ENCODE data around the gene ATP2A2.
A peak's percentile ranks its signal among the peaks of the same experiment; 100 is the strongest.

Gene ATP2A2

DNA sequence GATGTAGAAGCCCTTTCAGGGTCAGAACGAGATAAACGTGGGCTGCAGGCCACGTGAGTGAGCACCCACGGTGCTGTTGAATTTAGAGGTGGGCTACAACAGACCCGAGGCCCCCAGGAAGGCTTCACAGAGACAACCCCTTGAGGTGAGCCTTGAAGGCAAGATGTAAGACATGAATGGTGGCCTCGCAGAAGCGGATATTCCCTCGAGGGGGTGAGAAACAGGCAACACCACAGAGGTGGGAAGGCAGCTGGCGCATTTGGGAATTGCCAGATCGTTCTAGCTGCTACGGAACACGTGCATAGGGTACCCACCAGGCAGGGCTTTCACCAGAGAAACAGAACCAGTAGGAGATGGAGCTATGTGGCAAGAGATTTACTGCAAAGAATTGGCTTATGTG lies 22.6 kb upstream of the ATP2A2 start:
- no peak for DNase-seq

DNA sequence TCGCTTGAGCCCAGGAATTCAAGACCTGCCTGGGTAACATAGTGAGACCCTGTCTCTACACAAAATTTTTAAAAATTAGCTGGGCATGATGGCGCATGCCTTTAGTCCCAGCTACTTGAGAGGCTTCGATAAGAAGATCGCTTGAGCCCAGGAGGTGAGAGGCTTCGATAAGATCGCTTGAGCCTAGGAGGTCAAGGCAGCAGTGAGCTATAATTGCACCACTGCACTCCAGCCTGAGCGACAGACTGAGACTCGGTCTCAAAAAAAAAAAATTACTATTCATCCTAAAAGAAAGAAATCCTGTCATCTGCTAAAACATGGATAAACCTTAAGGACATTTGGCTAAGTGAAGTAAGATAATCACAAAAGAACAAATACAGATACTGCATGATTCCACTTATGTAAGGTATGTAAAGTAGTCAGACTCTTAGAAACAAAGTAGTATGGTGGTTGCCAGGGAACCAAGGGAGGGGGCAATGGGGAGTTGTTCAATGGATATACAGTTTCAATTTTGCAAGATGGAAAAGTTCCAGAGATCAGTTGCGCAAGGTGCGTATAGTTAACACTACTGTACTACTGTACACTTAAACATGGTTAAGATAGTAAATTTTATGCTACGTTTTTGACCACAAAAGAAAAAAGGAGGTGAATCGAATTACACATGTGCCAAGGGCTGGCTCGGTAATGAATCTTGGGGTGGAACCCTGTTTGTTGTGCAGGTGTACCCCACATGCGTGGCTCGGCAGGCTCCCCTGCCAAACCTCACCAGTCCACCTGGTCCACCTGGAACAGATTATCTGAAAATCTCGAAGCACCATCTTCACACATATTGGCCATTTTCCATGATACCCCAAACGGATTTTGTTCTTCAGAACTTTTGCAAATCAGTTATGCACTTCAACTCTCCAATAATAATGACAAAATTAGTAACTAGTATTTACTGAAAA lies 18.3 kb upstream of the ATP2A2 start:
- DNase-seq: no peak

DNA sequence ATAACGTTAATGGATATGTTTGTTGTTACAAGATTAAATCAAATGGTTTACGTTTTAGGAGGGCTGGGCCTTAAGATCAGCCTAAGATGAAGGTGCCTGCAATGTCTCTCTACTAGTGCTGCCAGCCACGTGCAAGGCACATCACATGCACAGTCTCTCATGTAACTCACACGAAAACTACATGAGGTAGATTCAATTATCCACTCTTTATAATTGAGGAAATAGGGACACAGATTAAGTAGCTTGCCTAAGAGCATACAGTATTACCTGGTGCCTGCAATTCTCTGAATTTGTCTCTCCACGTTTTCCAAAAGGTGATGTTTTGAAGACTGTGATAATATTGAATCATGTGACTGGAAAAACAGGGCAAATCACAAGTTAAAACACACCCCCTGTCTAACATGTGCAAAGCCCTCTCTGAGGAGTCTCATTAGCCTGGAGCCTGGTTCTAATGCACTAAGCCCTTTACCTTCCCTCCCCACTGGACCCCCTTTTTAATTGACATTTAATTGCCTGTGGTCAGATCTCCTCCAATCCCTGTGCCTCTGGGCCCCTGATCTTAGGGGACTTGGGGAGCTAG lies 14.6 kb upstream of the ATP2A2 start:
- DNase-seq: no peak

DNA sequence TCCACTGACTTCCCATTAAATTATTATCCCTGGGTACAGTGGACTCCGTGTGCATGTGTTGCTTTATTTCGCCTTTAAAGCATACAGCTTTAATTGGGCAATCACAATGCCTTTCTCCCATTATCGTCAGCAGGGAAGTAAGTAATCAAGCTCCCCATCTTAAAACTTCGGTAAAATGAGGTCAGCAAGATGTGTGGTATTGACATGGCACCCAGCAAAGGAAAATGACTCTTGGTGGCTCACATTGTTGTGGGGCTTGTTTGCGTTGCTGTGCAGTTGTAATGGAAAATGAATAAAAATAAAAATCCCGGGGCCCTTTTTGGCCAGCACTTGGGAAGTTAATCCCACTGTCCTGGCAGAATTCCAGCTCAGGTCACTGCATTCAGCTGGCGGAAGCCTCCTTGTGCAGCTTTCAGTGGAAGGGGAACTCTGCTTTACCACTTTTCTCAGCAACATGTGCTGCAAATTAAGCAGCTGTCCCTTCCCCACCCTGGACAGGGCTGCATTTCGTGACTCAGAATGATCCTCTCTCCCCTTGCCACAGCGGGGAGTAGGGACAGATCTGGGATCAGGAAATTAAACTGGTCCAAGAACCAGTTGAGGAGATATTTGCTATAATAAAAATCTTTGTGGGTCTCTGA lies 13.9 kb upstream of the ATP2A2 start:
- DNase-seq: peak in 2 of 58 donors; percentile 11 to 16

DNA sequence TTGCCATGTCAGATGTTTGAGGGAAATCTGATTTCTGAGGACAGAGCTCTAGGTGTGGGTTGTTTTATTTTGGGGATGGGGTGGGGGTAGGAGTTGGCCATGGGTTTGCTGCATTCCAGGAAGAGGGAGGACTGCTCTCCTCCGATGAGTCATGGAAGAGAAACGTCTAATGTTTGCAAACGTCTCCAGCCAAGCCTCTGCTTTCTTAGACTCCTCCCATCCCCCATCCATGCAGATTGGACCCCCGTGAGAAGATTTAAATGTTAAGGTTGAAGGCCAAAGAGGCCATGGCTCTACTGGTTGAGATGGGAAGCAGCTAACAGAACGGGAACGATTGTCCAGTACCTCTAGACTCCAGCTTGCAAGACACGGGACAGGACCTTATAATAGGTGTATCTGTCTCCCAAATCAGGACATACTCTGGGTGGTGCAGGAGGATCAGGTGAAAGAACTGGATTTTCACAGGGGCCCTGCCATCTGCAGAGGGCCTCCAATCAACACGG lies 11.4 kb upstream of the ATP2A2 start:
- DNase-seq: no peak

DNA sequence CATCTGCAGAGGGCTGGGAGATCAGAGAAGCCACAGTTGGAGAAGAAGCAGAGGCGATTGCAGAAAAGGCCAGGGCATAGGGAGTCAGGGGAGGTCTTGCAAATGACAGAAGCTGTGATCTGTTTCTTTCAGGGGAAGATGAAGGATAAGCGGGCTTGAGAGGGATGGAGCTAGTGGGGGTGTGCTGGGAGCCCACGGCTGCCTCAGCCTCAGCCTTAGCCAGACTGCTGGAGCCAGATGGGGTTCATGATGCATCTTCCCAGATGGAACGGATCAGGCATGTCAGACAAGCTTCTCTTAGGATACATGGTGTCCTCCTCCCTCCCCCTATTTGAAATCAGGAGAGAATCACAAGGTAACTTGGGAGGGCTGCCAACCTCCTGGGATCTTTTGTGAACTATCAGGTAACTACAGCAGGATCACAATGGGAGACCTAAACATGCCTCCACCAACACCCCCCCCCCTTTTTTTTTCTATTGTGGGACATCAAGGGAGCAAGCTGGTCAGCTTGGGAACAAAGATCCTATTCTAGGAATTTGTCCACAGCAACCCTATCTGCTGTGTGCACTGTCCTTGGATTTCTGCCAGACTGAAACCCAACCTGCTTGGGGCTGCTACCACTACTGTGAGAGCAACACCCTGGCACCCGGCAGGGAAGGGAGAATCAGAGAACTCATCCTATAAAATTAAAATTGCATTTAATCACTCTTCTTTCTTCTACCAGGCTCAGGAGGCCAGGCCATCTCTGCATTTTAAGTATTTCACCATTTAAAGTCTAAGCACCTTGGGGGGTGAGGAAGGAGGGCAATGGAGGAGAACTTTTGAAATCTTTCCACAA lies 10.7 kb upstream of the ATP2A2 start:
- DNase-seq: peak in 20 of 58 donors; percentile 3 to 61 (median 20)

DNA sequence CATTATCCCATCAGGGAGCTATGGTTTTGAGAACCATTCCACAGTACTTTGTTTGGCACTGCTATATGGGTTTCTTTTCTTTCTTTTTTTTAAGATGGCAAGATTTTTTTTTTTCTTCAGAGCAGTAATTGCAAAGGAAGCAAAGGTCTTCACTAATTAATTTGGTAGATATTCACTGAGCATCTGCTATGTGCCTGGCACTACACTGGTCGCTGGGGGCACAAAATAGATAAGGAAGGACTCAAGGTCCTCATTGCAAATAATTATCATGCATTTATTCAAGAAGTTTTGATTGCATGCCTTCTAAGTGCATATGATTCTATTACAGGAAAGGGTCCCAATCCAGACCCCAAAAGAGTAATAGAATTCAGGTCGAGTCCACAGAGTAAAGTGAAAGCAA lies 10.0 kb upstream of the ATP2A2 start:
- DNase-seq: no peak

DNA sequence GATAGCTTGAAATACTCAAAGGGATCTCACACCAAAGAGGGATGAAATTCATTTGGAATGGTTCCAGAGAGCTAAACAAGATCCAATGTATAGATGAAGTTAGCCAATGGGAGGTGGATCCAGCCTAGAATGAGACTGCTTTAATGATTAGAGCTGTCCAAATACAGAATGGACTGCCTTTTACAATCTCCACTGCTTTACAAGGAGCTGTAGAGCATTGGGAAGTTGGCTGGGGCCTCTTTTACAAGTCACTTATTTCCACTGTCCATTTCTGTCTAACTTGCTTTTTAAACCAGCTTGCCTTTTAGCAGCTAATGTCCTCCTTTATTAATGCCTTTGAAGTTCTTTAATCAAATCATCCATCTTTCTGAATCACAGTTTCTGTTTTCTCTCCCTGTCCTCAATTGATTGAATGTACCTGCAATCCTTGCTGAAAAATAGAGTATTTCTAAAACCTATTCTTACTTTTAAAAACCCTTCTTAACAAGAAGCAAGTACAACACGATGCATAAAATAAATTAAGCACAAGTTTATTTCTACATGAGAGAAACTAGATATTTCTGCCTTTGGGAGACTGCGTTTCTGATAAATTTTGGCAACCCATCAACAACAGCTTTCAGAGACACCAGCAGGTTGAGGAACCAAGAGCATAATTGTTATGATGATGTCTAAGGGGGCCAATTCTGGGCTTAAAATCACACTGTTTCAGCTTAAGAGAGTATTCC lies 3.4 kb upstream of the ATP2A2 start:
- DNase-seq: no peak

DNA sequence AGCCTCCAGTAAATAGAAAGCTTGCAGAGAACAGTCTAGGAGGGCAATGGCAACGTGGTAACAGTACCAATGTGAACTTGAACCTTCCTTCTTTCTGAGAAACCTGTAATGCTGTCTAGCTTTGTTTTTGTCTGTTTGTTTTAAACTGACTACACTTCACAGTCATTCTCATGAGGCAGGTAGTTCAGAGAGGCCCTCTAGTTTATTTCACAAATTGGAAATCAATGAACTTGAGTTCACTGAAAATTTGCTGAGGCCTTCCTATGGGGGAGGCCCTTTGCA lies 2.9 kb upstream of the ATP2A2 start:
- no peak for DNase-seq

DNA sequence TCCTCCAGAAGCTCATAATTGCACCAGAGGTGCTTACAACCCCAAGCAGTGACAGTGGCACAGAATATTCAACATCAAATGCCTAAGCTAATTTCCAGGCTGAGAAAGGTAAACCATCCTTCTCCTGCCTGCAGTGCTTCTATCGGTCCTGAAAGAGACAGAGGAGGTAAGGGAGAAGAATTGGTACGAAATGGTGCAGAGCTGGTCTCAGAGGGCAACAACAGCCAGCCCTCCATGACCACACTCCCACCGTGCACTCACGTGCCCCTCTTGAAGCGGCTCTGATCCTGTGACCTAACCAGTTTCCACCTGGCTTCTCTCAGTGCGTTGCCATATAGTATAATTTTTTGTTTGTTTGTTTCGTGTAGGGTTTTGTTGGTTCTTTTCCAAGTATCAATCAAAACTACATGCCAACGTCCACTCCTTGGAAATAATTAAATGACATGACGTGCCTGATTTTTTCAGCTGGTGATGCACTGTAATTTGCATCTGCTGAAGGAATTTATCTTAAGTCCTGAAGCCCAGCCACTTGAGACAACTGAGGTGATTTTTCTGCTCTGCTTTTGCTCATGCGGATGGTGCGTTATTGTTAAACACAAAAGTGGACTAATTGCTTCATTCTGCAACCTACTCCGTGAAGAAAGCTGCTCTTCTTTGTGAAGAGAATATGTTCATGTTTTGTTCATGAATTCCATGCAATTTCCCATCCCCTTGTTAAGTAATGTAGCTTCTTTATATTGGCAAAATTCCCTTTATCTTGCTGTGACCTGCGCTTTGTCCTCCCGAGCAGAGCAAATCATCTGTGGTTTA lies 1.3 kb upstream of the ATP2A2 start:
- no peak for DNase-seq

DNA sequence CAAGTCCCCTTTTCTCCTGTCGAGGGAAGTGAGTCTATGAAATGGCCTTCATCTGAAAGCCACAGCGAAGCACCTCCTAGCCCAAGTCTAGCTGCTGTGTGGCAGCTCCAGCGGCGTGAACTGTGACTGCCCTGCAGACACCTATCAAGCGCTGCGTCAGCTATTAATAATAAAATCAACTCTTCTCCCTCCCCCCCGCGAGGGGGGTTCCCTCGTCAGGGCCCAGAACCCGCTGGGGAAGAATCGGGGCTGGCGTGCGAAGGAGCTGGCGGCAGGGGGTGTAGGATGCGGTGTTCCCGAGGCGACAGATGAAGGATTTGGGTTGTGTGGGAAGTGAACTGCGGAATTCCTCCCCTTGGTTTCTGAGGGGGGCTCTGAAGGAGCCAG lies 662 bp upstream of the ATP2A2 start:
- DNase-seq: peak in 21 of 58 donors; percentile 38 to 85 (median 65)

DNA sequence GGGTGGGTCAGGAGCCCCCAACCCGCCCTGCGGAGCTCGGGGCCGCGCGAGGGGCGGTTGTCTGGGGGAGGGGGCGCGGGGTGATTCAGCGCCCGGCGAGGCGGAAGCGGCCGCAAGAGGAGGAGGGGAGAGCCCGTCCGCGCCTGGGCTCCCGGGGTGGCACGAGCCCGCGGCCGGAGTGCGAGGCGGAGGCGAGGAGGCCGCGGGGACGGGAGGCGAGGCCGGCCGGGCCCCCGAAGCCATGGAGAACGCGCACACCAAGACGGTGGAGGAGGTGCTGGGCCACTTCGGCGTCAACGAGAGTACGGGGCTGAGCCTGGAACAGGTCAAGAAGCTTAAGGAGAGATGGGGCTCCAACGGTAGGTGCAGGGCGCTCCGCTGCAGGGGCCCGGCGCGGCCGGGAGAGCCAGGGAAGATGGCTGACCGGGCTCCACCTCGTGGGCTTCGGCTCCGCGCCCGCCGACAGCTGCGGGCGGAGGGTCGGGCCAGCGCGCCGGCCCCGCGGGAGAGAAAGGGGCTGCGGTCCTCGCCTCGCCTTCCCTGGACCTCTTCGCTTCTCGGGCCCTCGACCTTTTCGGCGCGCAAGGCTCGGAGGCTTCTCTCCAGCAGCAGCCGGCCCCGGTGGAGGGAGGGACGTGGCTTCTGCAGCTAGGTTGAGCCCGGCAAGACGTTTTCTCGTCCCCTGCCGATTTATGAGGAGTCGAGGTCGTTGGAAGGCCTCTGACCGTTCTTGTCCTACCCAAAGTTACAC lies 677 bp downstream of the ATP2A2 start:
- peak in 35 of 58 donors; percentile 11 to 81 (median 50) for DNase-seq

DNA sequence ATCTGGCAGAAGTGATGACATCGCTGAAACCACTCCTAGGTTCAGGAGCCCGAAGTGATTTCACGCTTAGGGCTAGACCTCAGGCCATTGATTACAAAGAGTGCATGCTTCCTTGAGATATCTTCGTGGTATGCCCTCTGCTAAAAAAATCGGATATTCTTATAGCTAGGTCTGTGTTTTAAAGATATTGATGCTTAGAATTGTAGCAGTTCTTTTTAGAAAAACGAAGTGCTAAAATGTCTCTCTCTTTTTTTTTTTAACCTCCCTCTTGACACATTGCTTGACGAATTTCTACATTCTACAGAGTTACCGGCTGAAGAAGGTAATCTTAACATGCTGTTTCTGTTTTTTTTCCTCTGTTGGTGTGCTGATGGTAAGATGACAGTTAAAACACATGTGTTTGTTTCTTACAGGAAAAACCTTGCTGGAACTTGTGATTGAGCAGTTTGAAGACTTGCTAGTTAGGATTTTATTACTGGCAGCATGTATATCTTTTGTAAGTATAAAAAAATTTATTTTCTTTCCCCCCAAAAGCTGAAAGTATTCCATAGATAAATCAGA lies 1.3 kb downstream of the ATP2A2 start:
- DNase-seq: no peak

DNA sequence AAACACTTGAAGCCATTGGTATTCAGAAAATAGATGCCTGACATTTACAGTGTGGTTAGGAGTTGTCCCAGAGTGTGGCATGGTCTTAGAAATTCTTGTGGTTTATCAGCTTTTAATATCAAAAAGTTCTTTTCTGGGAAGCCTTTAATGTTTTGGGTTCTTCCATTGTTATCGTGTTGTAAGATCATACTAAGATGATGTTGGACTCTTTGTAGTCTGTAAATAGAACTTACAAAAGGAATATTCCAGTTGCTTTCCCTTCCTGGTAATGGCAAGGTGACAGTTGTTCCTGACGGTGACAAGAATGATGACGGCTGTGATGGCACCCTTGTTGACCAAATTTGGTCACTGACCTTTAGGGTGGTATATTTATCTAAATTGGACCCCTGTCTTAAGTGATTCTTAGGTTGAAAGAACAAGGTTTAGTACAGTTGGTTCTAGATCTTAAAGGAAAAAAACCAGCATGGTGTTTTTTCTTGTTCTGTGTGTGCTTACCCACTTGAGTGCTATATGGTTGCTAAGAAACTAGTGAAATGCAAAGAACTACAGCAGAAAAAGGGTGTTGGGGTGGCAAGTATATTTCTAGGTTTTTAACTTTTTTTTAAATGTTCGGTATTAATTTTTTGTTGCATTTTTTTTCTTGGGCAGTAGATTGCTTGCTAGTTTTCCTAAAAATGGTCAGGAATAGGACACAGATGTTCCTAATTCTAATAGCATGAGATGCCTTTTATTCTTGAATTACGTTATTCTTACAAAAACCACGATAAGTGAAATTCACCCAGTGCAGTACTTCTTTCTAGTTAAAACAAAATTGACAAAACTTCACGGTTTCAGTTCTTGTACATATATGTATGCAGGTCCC lies 2.1 kb downstream of the ATP2A2 start:
- no peak for DNase-seq

DNA sequence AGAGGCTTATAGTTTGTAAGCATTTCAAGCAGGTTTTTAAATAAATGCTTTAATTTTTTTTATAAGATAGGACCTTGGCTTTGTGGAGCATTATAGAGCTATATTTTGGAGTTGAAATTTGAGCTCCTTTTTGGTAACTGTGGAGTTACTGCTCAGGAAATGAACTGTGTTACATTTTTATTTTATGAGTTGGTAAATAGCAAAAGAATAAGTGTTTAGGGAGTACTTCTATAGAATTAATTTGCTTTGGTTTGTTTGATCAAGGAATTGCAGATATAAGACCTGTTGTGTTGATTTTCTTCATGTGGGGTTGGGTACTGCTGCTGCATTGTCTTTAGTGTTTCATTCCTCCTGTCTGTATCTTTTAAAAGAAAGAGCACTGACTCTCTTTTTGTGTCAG lies 3.5 kb downstream of the ATP2A2 start:
- no peak for DNase-seq

DNA sequence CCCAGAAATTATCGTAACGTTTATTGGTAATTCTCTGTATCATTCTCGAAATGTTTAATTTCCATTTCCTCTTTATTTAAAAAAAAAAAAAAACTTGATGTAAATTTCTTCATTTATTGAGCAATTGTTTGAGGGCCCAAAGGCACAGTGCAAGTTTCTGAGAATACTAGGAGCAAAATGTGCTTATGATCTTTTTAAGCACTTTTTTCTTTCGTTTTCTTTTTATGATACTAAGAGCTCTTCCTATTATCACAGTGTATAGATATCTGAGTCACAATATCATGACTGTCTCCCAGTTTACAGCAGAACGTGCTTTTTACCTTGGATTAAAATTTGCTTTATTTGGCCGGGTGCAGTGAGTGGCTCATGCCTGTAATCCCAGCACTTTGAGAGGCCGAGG lies 5.6 kb downstream of the ATP2A2 start:
- no peak for DNase-seq

DNA sequence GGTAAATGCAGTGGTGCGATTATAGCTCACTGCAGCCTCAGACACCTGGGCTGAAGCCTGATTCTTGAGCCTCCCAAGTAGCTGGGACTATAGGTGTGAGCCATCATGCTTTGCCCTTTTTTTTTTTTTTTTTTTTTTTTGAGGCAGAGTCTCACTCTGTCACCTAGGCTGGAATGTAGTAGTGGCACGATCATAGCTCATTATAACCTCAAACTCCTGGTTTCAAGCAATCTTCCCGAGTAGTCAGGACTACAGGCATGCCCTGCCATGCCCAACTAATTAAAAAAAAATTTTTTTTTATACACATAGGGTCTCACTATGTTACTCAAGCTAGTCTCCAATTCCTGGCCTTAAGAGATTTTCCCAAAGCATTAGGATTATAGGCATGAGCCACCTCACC lies 6.9 kb downstream of the ATP2A2 start:
- no peak for DNase-seq
